ENCODE measurements around the gene MALL. TPM values are rescaled to one million over a fixed set of nuclear protein-coding genes. Genes with fewer than 3 reads are reported as not detected.
"Not testable (repeated sequence)": the region's sequence is repeated elsewhere in the genome, so short reads cannot be mapped to it uniquely, and the experiment has no call there.

MALL gene
- total RNA-seq, 3 donors from 2014 or later: 170 to 672 (median 264) TPM

GRCh38 chr2:110116033-110116710 lies 550 bp upstream of the MALL start:
- Histone ChIP-seq H3K36me3 (ENCODE audit: low read depth) (no peaks in the 10 kb centered on the region), H3K9me3 (no peaks in the 10 kb centered on the region), H3K4me3 (no peak overlapping the region), H3K4me1 (ENCODE audit: low read depth) (peaks cover 9% of the 10 kb centered on the region)
- peak; percentile 23 for TF ChIP-seq CTCF (IDR thresholded peaks at IDR 0.05)
- intact Hi-C loops (cut with DNase I, micrococcal nuclease): no loop called here
- ATAC-seq: peak; percentile 55
- peak; percentile 42 to 63 (median 59) for DNase-seq

- intact Hi-C loops (cut with DNase I, micrococcal nuclease): no loop called here
- ATAC-seq: peak; percentile 50
- peak overlapping the region; percentile 30 for H3K4me3 ChIP-seq
- TF ChIP-seq CTCF (IDR thresholded peaks at IDR 0.05): no peak
- H3K36me3 ChIP-seq (ENCODE audit: low read depth): no peaks in the 10 kb centered on the region
- no peaks in the 10 kb centered on the region for H3K9me3 ChIP-seq
- H3K4me1 ChIP-seq (ENCODE audit: low read depth): peaks cover 9% of the 10 kb centered on the region
- DNase-seq: peak; percentile 33 to 59 (median 56)
Measured at GRCh38 chr2:110114831-110115255, 779 bp downstream of the MALL start.

- Histone ChIP-seq H3K4me1 (ENCODE audit: low read depth) (peaks cover 9% of the 10 kb centered on the region), H3K9me3 (no peaks in the 10 kb centered on the region), H3K36me3 (ENCODE audit: low read depth) (no peaks in the 10 kb centered on the region), H3K4me3 (no peak overlapping the region)
- intact Hi-C loops (cut with DNase I, micrococcal nuclease): no loop called here
- peak; percentile 84 for ATAC-seq
- no peak for TF ChIP-seq CTCF (IDR thresholded peaks at IDR 0.05)
- peak; percentile 89 to 92 (median 90) for DNase-seq
Measured at GRCh38 chr2:110113961-110114591, 1.5 kb downstream of the MALL start.

DNA sequence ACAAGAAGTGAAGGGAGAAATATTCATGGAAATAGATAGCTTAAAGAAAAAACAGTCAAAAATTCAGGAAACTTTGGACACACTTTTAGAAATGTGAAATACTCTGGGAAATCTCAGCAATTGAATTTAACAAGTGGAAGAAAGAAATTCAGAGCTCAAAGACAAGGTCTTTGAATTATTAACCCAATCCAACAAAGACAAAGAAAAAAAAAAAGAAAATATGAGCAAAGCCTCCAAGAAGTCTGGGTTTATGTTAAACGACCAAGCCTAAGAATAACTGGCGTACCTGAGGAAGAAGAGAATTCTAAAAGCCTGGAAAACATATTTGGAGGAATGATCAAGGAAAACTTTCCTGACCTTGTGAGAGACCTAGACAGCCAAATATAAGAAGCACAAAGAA lies 7.3 kb downstream of the MALL start:
- H3K36me3 ChIP-seq (ENCODE audit: low read depth); ATAC-seq; H3K9me3 ChIP-seq; H3K4me3 ChIP-seq; intact Hi-C loops (cut with DNase I, micrococcal nuclease); DNase-seq: not testable (repeated sequence)
- peaks cover 23% of the 10 kb centered on the region for H3K4me1 ChIP-seq (ENCODE audit: low read depth)

GRCh38 chr2:110107092-110108079 lies 8.2 kb downstream of the MALL start:
- ATAC-seq: peak; percentile 64
- peak in 2 of 3 donors; percentile 50 to 62 for DNase-seq
- no peak for TF ChIP-seq CTCF (IDR thresholded peaks at IDR 0.05)
- Histone ChIP-seq H3K36me3 (ENCODE audit: low read depth) (no peaks in the 10 kb centered on the region), H3K4me1 (ENCODE audit: low read depth) (peaks cover 27% of the 10 kb centered on the region), H3K4me3 (no peak overlapping the region), H3K9me3 (no peaks in the 10 kb centered on the region)
- intact Hi-C loops (cut with DNase I, micrococcal nuclease): no loop called here
